ENCODE measurements around the gene IFNA5. TPM values are rescaled to one million over a fixed set of nuclear protein-coding genes. Genes with fewer than 3 reads are reported as not detected.

The IFNA5 gene
- total and polyA plus RNA-seq, 2 of the 13 experiments (the other 11 are each of a cell fraction or from before 2014, with no cell fraction given) = not detected

- Histone ChIP-seq H3K79me2 (ENCODE audit: insufficient read depth, low read length) (no peaks in the 10 kb centered on the region), H2AFZ (ENCODE audit: low read length) (no peak overlapping the region), H3K4me3 (replicated peaks in 1 of 3; ENCODE audit: insufficient read depth in 1 of 3, low read depth in 2 of 3, low read length in 3 of 3) (no peak overlapping the region), H3K9ac (ENCODE audit: insufficient read depth, low read depth, low read length) (no peak overlapping the region), H4K20me1 (ENCODE audit: insufficient read depth, low read length) (peaks cover 6% of the 10 kb centered on the region; the same call in 1 of the 2 replicates), H3K27me3 (ENCODE audit: control insufficient read depth in 1 of 2, insufficient read depth in 2 of 2, low read length in 2 of 2) (no peaks in the 10 kb centered on the region), H3K36me3 (replicated peaks in 1 of 2; ENCODE audit: control insufficient read depth in 1 of 2, insufficient read depth in 2 of 2, low read length in 2 of 2) (peaks cover 0 to 11% of the 10 kb centered on the region in 2 experiments; a peak in 1 of 5 replicates), H3K4me1 (ENCODE audit: insufficient read depth, low read length) (no peaks in the 10 kb centered on the region), H3K4me2 (ENCODE audit: low read depth, low read length) (no peak overlapping the region), H3K9me3 (ENCODE audit: low read length) (no peaks in the 10 kb centered on the region), H3K27ac (ENCODE audit: extremely low read length, insufficient read depth, low read length) (no peak overlapping the region)
- BruUV-seq (replicated peaks) = no TSS peak
- 90% methylated on average over 4 of the region's 4 CpGs for WGBS (ENCODE audit: low lambda C conversion rate)
- FAIRE-seq (no peak), DNase-seq (ENCODE audit: low spot score) (no peak), ATAC-seq (no peak)
- ChIA-PET CTCF (ENCODE audit: low intra/inter-chr PET ratio, low total read pairs) (no interaction called here), POLR2A (interaction anchor here (1.6 kb wide), 1 partner anchor 11 kb away, joined by 7 read pairs; the partner anchor contains the start of gene KLHL9)
- intact Hi-C loops (cut with micrococcal nuclease; ENCODE audit: unreplicated experiment) = no loop called here
- TF ChIP-seq ZNF333 (CRISPR knock-in tag; IDR thresholded peaks at IDR 0.05; ENCODE audit: borderline replicate concordance) (no peak), CBX1 (IDR thresholded peaks at IDR 0.05; ENCODE audit: low read depth) (no peak), MED13 (CRISPR knock-in tag; IDR thresholded peaks at IDR 0.05) (no peak), EED (CRISPR knock-in tag; IDR thresholded peaks at IDR 0.05) (no peak), ZNF616 (CRISPR knock-in tag; IDR thresholded peaks at IDR 0.05; ENCODE audit: low read depth) (no peak), ZNF24 (IDR thresholded peaks at IDR 0.05) (no peak), MTF1 (CRISPR knock-in tag; IDR thresholded peaks at IDR 0.05) (no peak), MED1 (CRISPR knock-in tag; IDR thresholded peaks at IDR 0.05) (no peak), RFXAP (CRISPR knock-in tag; IDR thresholded peaks at IDR 0.05; ENCODE audit: borderline replicate concordance) (no peak), GMEB2 (CRISPR knock-in tag; IDR thresholded peaks at IDR 0.05; ENCODE audit: low read depth) (no peak), U2AF2 (IDR thresholded peaks at IDR 0.05; ENCODE audit: low read depth, low read length) (no peak), THRA (CRISPR knock-in tag; IDR thresholded peaks at IDR 0.05; ENCODE audit: borderline replicate concordance) (no peak), STAT5B (CRISPR knock-in tag; IDR thresholded peaks at IDR 0.05) (no peak), ZNF570 (CRISPR knock-in tag; IDR thresholded peaks at IDR 0.05; ENCODE audit: borderline replicate concordance) (no peak), MTERF4 (CRISPR knock-in tag; IDR thresholded peaks at IDR 0.05) (no peak), POLR2G (IDR thresholded peaks at IDR 0.05; ENCODE audit: low read depth, low read length) (no peak), DNMT3B (CRISPR knock-in tag; conservative IDR thresholded peaks at IDR 0.05) (no peak)
- in situ Hi-C loops (cut with HindIII; ENCODE audit: extremely low pct_ligation_motif_present, low pct_unique_long_range_greater_than_20kb) = no loop called here
Observed at GRCh38 chr9:21324047-21324446, 18.9 kb upstream of the IFNA5 start.

Measured in HepG2 (cell line).